ENCODE data around the gene FNBP1.

DNA sequence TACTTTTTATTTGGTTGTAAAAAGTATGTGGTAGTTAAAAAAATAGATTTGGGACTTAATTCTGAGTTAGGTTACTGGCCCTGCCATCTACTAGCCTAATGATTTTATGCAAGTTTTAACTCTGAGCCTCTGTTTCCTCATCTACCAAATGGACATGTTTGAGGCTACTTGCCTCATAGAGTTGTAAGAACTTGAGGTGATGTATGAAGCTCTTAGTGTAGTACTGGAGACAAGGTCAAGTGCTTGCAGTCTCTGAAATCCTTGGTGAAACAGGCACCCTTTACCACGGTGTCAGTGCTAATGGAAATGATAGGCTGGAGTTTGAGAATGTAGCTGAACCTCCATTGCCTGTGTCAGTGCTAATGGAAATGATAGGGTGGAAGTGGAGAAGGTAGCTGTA is 26.1 kb upstream of the FNBP1 start:
- TF ChIP-seq, protein P1, sequence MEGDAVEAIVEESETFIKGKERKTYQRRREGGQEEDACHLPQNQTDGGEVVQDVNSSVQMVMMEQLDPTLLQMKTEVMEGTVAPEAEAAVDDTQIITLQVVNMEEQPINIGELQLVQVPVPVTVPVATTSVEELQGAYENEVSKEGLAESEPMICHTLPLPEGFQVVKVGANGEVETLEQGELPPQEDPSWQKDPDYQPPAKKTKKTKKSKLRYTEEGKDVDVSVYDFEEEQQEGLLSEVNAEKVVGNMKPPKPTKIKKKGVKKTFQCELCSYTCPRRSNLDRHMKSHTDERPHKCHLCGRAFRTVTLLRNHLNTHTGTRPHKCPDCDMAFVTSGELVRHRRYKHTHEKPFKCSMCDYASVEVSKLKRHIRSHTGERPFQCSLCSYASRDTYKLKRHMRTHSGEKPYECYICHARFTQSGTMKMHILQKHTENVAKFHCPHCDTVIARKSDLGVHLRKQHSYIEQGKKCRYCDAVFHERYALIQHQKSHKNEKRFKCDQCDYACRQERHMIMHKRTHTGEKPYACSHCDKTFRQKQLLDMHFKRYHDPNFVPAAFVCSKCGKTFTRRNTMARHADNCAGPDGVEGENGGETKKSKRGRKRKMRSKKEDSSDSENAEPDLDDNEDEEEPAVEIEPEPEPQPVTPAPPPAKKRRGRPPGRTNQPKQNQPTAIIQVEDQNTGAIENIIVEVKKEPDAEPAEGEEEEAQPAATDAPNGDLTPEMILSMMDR (conservative IDR thresholded peaks at IDR 0.05), result no peak
- no peak for TF ChIP-seq ZFX (IDR thresholded peaks at IDR 0.05)
